A673 (cell line): ENCODE results near the gene AGAP1. TPM values are rescaled to one million over a fixed set of nuclear protein-coding genes. Genes with fewer than 3 reads are reported as not detected.

Source experiments
- BruUV-seq: library from RNA; stranded (reverse); fragments of 400-500 nt; replicated peaks from 2 replicates; lab custom pipeline; 2021; lab: Mats Ljungman, UMichigan
- CTCF ChIA-PET: fragments of 300-600 bp; sonication (Branson Sonifier 250); formaldehyde crosslinking; loops from one replicate; lab custom pipeline; 2022; ENCODE audit warnings: antibody characterized with exemption; lab: Charles Lee
- POLR2A ChIA-PET: fragments of 300-600 bp; sonication (Branson Sonifier 250); formaldehyde crosslinking; loops from one replicate; lab custom pipeline; 2022; ENCODE audit warnings: antibody characterized with exemption; ENCODE audit not compliant: low non-redundant PET; lab: Charles Lee
- DNase-seq: peaks from one replicate; pipeline ENCODE4 v3.0.0-alpha.2; 2015; ENCODE audit warnings: low spot score
- H3K27ac ChIP-seq: fragments of 200-600 bp; sonication (generic); 2 replicates; pipeline ENCODE4 v1.5.1; 2016; ENCODE audit warnings: mixed run types, low read depth, mild to moderate bottlenecking, mixed read lengths, antibody characterized with exemption, low read length; ENCODE audit not compliant: poor library complexity, severe bottlenecking
- H3K27me3 ChIP-seq: fragments of 200-600 bp; sonication (generic); replicated peaks from 2 replicates; pipeline ENCODE4 v1.6.1; 2017; ENCODE audit warnings: mixed run types, low read depth, mild to moderate bottlenecking, mixed read lengths, antibody characterized with exemption, low read length; ENCODE audit not compliant: insufficient read depth, poor library complexity
- H3K36me3 ChIP-seq: fragments of 200-600 bp; sonication (generic); 2 replicates; pipeline ENCODE4 v1.6.1; 2016; ENCODE audit warnings: mixed run types, mild to moderate bottlenecking, mixed read lengths, antibody characterized with exemption, low read length; ENCODE audit not compliant: insufficient read depth, poor library complexity, severe bottlenecking
- H3K4me1 ChIP-seq: fragments of 200-600 bp; sonication (generic); 2 replicates; pipeline ENCODE4 v1.6.1; 2017; ENCODE audit warnings: mixed run types, mild to moderate bottlenecking, mixed read lengths, antibody characterized with exemption, low read length; ENCODE audit not compliant: insufficient read depth, poor library complexity, severe bottlenecking
- H3K4me3 ChIP-seq: fragments of 200-600 bp; sonication (generic); 2 replicates; pipeline ENCODE4 v1.5.1; 2016; ENCODE audit warnings: low read depth, mixed run types, mild to moderate bottlenecking, mixed read lengths, low read length; ENCODE audit not compliant: poor library complexity, severe bottlenecking
- H3K9me3 ChIP-seq: fragments of 200-600 bp; sonication (generic); 2 replicates; pipeline ENCODE4 v1.6.1; 2016; ENCODE audit warnings: mixed run types, low read depth, mild to moderate bottlenecking, mixed read lengths, antibody characterized with exemption, low read length; ENCODE audit not compliant: poor library complexity, severe bottlenecking
- EZH2 ChIP-seq: fragments of 200-600 bp; sonication (generic); IDR thresholded peaks from 2 replicates; pipeline ENCODE4 v1.6.1; 2017; ENCODE audit warnings: borderline replicate concordance, low read depth, mild to moderate bottlenecking, mixed read lengths, antibody characterized with exemption, low read length; ENCODE audit not compliant: poor library complexity, severe bottlenecking
- intact Hi-C: fragments of 100-400 bp; cut with micrococcal nuclease; formaldehyde crosslinking; loops from one replicate; pipeline ENCODE4 v1.10.0; 2022; ENCODE audit not compliant: unreplicated experiment
- total RNA-seq: library from RNA; stranded (reverse); gene quantifications from 2 replicates; pipeline ENCODE4 v1.2.3, GENCODE V29; 2021
- TF ChIP-seq, protein P1 (sequence below): fragments of 300-800, 200-600 bp; sonication (generic); conservative IDR thresholded peaks from 2 replicates; pipeline ENCODE4 v1.5.1; 2017; ENCODE audit warnings: low read depth, mild to moderate bottlenecking, antibody characterized with exemption, low read length, moderate library complexity, mixed read lengths

AGAP1 gene
- total RNA-seq, 1 experiment from 2014 or later, result 25.3 TPM

DNA sequence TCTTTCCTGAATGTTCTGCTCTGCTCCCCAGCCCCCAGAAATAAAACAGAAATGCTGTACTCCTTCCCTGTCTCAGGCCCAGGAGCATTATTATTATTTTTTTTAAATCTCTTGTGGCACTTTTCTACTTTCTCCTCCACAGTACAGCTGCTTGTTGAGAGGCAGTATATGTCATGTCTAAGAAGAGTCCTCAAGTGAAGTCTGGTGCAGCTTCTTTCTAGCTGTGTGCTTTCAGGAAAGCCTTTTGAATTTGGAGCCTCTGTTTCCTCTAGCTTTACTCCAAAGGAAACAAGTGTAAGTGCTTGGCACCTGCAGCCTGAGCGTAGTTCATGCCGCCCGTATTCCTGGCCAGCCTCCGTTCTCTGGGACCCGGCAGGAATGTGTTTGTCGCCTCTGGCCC is 22.4 kb downstream of the AGAP1 start:
- Histone ChIP-seq H3K4me1 (peaks cover 7% of the 10 kb centered on the region), H3K4me3 (no peak overlapping the region), H3K36me3 (no peaks in the 10 kb centered on the region), H3K27me3 (no peaks in the 10 kb centered on the region), H3K27ac (no peak overlapping the region), H3K9me3 (no peaks in the 10 kb centered on the region)
- no peak for DNase-seq
- ChIA-PET CTCF (no interaction called here), POLR2A (no interaction called here)
- TF ChIP-seq, protein P1, sequence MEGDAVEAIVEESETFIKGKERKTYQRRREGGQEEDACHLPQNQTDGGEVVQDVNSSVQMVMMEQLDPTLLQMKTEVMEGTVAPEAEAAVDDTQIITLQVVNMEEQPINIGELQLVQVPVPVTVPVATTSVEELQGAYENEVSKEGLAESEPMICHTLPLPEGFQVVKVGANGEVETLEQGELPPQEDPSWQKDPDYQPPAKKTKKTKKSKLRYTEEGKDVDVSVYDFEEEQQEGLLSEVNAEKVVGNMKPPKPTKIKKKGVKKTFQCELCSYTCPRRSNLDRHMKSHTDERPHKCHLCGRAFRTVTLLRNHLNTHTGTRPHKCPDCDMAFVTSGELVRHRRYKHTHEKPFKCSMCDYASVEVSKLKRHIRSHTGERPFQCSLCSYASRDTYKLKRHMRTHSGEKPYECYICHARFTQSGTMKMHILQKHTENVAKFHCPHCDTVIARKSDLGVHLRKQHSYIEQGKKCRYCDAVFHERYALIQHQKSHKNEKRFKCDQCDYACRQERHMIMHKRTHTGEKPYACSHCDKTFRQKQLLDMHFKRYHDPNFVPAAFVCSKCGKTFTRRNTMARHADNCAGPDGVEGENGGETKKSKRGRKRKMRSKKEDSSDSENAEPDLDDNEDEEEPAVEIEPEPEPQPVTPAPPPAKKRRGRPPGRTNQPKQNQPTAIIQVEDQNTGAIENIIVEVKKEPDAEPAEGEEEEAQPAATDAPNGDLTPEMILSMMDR, result no peak
- TF ChIP-seq EZH2, result no peak
- no TSS peak for BruUV-seq
- intact Hi-C loops, result no loop called here

DNA sequence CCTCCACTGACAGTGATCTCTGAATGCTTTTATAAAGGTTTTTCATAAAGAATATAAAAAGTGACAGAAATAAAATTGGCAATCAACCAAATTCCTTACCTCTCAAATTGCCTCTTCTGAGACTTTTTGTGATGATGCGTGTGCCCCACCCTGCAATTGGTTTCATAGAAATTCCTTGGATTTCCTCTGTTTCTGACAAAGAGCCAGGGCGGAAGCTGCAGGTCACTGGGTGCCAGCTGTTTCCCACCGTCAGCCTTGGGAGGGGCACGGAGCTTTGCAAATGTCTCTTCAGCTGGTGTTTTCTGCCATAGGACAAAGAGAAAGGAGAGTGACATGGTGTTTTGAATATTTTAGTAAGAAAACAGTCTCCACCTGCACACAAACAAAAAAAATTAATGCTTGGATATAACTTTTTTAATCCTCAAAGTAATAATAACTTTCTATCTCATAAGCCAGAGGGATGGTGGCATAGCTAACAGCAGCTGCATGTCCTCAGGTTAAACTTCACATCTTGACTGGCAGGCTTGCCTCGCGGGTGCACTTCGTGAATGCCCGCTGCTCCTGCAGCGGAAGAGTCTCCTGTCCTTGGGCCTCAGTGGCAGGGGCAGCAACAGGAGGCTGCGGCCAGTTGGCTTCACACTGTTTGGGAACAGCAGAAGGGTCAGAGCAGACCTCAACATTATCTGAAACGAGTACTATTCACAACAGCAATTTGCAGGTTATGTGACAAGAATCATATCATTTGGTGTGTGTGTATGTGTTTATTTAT is 24.7 kb downstream of the AGAP1 start:
- CTCF ChIA-PET, result no interaction called here
- H3K4me1 ChIP-seq, result peaks cover 16% of the 10 kb centered on the region
- no peak overlapping the region for H3K27ac ChIP-seq
- H3K4me3 ChIP-seq, result no peak overlapping the region
- BruUV-seq, result no TSS peak
- POLR2A ChIA-PET, result no interaction called here
- TF ChIP-seq, protein P1, result no peak
- TF ChIP-seq EZH2, result no peak
- no peaks in the 10 kb centered on the region for H3K36me3 ChIP-seq
- intact Hi-C loops, result no loop called here
- DNase-seq, result peak; percentile 29
- H3K9me3 ChIP-seq, result no peaks in the 10 kb centered on the region
- no peaks in the 10 kb centered on the region for H3K27me3 ChIP-seq

DNA sequence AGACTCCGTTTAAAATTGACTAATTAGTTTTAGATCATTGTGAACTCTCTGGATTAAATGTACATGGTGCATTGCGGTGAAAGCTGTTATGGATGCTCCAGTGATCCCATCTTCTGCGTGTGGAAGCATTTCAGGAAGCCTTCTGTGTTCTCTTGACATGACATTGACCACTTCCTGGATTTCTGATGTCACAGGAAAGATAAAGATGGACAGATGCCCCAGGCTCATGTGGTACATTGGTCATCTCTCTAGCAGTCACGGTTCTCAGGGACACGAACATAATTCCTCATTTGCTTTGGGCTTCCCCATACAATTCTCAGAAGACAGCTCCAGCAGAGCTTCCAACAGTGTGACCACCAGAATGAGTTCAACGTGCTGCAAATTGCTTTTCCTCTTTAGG is 26.9 kb downstream of the AGAP1 start:
- H3K36me3 ChIP-seq, result no peaks in the 10 kb centered on the region
- H3K9me3 ChIP-seq, result no peaks in the 10 kb centered on the region
- H3K27ac ChIP-seq, result no peak overlapping the region
- TF ChIP-seq, protein P1, result no peak
- TF ChIP-seq EZH2, result no peak
- intact Hi-C loops, result no loop called here
- H3K27me3 ChIP-seq, result no peaks in the 10 kb centered on the region
- no peak overlapping the region for H3K4me3 ChIP-seq
- no TSS peak for BruUV-seq
- no peak for DNase-seq
- ChIA-PET CTCF (no interaction called here), POLR2A (no interaction called here)
- H3K4me1 ChIP-seq, result peaks cover 16% of the 10 kb centered on the region
